Caco-2 (cell line): ENCODE results near the gene TMEM63C. TPM values are rescaled to one million over a fixed set of nuclear protein-coding genes. Genes with fewer than 3 reads are reported as not detected.

Experiments used
- BruUV-seq: library from RNA; stranded (reverse); fragments of 400-500 nt; replicated peaks from 2 replicates; lab custom pipeline; 2021; lab: Mats Ljungman, UMichigan
- CTCF ChIA-PET: fragments of 300-600 bp; sonication (Branson Sonifier 250); formaldehyde crosslinking; loops from one replicate; lab custom pipeline; 2022; ENCODE audit warnings: antibody characterized with exemption; lab: Charles Lee
- POLR2A ChIA-PET: fragments of 300-600 bp; sonication (Branson Sonifier 250); formaldehyde crosslinking; loops from one replicate; lab custom pipeline; 2022; ENCODE audit warnings: antibody characterized with exemption; lab: Charles Lee
- DNase-seq, 2 experiments: peaks; one replicate each; pipeline versions ENCODE4 v3.0.0 to v3.0.0-alpha.2; 2020 to 2022
- H3K27me3 ChIP-seq: replicated peaks from 2 replicates; pipeline ENCODE4 v1.6.0; 2011; ENCODE audit warnings: low read length; ENCODE audit not compliant: control insufficient read depth, insufficient read depth
- H3K36me3 ChIP-seq: 2 replicates; pipeline ENCODE4 v1.5.1; 2011; ENCODE audit warnings: low read length; ENCODE audit not compliant: control insufficient read depth, insufficient read depth
- H3K4me1 ChIP-seq: fragments of 250-450 bp; sonication (Bioruptor Pico); 2 replicates; pipeline ENCODE4 v1.5.1; 2020; ENCODE audit warnings: mild to moderate bottlenecking
- H3K4me3 ChIP-seq: 2 replicates; pipeline ENCODE4 v1.5.1; 2011; ENCODE audit warnings: low read depth, mild to moderate bottlenecking, control low read depth, low read length
- H3K9me3 ChIP-seq: fragments of 250-450 bp; sonication (Bioruptor Pico); 2 replicates; pipeline ENCODE4 v1.5.1; 2020; ENCODE audit warnings: mild to moderate bottlenecking, moderate library complexity
- H3K27ac Mint-ChIP-seq: one replicate; pipeline ENCODE4 v1.8.0; 2022; ENCODE audit warnings: mixed read lengths; ENCODE audit not compliant: unreplicated experiment
- H3K27me3 Mint-ChIP-seq: one replicate; pipeline ENCODE4 v1.8.0; 2022; ENCODE audit warnings: mixed read lengths; ENCODE audit not compliant: insufficient read depth, unreplicated experiment
- H3K36me3 Mint-ChIP-seq: one replicate; pipeline ENCODE4 v1.8.0; 2022; ENCODE audit warnings: mild to moderate bottlenecking, mixed read lengths; ENCODE audit not compliant: insufficient read depth, unreplicated experiment
- H3K4me1 Mint-ChIP-seq: one replicate; pipeline ENCODE4 v1.8.0; 2022; ENCODE audit warnings: low read depth, mixed read lengths; ENCODE audit not compliant: unreplicated experiment
- H3K4me3 Mint-ChIP-seq: one replicate; pipeline ENCODE4 v1.8.0; 2022; ENCODE audit warnings: mild to moderate bottlenecking, moderate library complexity, mixed read lengths; ENCODE audit not compliant: unreplicated experiment
- H3K9me3 Mint-ChIP-seq: one replicate; pipeline ENCODE4 v1.8.0; 2022; ENCODE audit warnings: mixed read lengths; ENCODE audit not compliant: unreplicated experiment
- intact Hi-C: fragments of 100-400 bp; cut with micrococcal nuclease; formaldehyde crosslinking; loops from one replicate; pipeline ENCODE4 v1.10.0; 2022; ENCODE audit not compliant: unreplicated experiment
- total RNA-seq: library from RNA; stranded (reverse); gene quantifications from 2 replicates; pipeline ENCODE4 v1.2.3, GENCODE V29; 2022
- TF ChIP-seq, protein P1 (sequence below), 2 experiments: fragments of 200-600 bp in 1 of 2; IDR thresholded peaks; 1 replicate in 1 of 2; 2 replicates in 1 of 2; pipeline versions ENCODE4 v1.5.1 to v1.8.0; 2011 to 2022; ENCODE audit warnings: antibody characterized with exemption in 1 of 2, control low read depth in 1 of 2, inconsistent platforms in 1 of 2, low read depth in 1 of 2, low read length in 1 of 2, mild to moderate bottlenecking in 1 of 2, moderate library complexity in 1 of 2; ENCODE audit not compliant: insufficient read depth in 1 of 2, severe bottlenecking in 1 of 2, unreplicated experiment in 1 of 2

TMEM63C gene
- total RNA-seq, 1 experiment from 2014 or later = 1.3 TPM

DNA sequence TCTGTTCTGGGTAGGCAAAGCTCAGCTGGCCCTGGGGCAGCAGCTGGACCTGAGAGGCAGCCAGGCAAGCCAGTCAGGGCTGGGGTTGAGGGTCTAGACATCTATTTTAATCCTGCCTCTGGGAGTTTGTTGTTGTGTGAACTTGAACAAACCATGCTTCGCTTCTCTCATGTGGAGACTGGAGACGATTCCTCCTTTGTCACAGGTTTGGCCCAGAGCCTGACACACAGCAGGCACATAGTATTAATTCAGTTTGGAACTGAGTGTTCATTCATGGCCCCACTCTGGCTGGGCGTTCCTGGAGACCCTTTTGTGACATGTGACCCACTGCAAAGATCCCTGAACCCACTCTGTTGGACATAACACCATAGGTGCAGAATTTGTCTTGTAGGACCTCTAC is 50.1 kb downstream of the TMEM63C start:
- intact Hi-C loops = no loop called here
- no peak for DNase-seq
- no peaks in the 10 kb centered on the region for H3K4me1 Mint-ChIP-seq
- CTCF ChIA-PET = no interaction called here
- TF ChIP-seq, protein P1, sequence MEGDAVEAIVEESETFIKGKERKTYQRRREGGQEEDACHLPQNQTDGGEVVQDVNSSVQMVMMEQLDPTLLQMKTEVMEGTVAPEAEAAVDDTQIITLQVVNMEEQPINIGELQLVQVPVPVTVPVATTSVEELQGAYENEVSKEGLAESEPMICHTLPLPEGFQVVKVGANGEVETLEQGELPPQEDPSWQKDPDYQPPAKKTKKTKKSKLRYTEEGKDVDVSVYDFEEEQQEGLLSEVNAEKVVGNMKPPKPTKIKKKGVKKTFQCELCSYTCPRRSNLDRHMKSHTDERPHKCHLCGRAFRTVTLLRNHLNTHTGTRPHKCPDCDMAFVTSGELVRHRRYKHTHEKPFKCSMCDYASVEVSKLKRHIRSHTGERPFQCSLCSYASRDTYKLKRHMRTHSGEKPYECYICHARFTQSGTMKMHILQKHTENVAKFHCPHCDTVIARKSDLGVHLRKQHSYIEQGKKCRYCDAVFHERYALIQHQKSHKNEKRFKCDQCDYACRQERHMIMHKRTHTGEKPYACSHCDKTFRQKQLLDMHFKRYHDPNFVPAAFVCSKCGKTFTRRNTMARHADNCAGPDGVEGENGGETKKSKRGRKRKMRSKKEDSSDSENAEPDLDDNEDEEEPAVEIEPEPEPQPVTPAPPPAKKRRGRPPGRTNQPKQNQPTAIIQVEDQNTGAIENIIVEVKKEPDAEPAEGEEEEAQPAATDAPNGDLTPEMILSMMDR (IDR thresholded peaks at IDR 0.05; ENCODE audit: insufficient read depth in 1 of 2, low read depth in 1 of 2, low read length in 1 of 2, severe bottlenecking in 1 of 2, unreplicated experiment in 1 of 2) = no peak
- no peaks in the 10 kb centered on the region for H3K27me3 ChIP-seq
- H3K4me3 ChIP-seq = no peak overlapping the region
- no TSS peak for BruUV-seq
- no peaks in the 10 kb centered on the region for H3K27me3 Mint-ChIP-seq
- H3K27ac Mint-ChIP-seq = no peak overlapping the region
- H3K36me3 Mint-ChIP-seq = no peaks in the 10 kb centered on the region
- no peaks in the 10 kb centered on the region for H3K4me1 ChIP-seq
- no peaks in the 10 kb centered on the region for H3K9me3 Mint-ChIP-seq
- H3K4me3 Mint-ChIP-seq = no peak overlapping the region
- POLR2A ChIA-PET = no interaction called here
- H3K9me3 ChIP-seq = no peaks in the 10 kb centered on the region
- H3K36me3 ChIP-seq = no peaks in the 10 kb centered on the region

DNA sequence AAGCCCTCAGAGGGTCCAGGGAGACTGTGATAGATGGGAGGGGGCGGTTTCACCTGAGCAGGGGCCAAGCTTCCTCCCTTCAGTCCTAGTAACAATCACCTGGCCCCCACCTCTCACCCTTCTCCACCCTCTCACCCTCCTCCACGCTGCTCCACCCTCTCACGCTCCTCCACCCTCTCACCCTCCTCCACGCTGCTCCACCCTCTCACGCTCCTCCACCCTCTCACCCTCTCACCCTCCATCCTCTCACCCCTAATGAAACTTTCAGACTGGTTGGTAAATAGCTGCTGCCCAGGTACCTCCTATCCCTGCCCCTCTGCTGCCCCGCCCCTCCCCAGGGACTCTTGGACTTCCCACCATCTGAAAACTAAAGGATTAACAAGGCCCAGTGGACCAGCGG is 55.2 kb downstream of the TMEM63C start:
- Histone ChIP-seq H3K36me3 (no peaks in the 10 kb centered on the region), H3K9me3 (no peaks in the 10 kb centered on the region), H3K4me1 (no peaks in the 10 kb centered on the region), H3K4me3 (no peak overlapping the region), H3K27me3 (no peaks in the 10 kb centered on the region)
- ChIA-PET CTCF (no interaction called here), POLR2A (no interaction called here)
- intact Hi-C loops = no loop called here
- H3K9me3 Mint-ChIP-seq = no peaks in the 10 kb centered on the region
- TF ChIP-seq, protein P1 (IDR thresholded peaks at IDR 0.05; ENCODE audit: insufficient read depth in 1 of 2, low read depth in 1 of 2, low read length in 1 of 2, severe bottlenecking in 1 of 2, unreplicated experiment in 1 of 2) = no peak
- H3K27ac Mint-ChIP-seq = no peak overlapping the region
- H3K4me1 Mint-ChIP-seq = no peaks in the 10 kb centered on the region
- no peak overlapping the region for H3K4me3 Mint-ChIP-seq
- DNase-seq = no peak
- H3K27me3 Mint-ChIP-seq = no peaks in the 10 kb centered on the region
- H3K36me3 Mint-ChIP-seq = no peaks in the 10 kb centered on the region
- no TSS peak for BruUV-seq

DNA sequence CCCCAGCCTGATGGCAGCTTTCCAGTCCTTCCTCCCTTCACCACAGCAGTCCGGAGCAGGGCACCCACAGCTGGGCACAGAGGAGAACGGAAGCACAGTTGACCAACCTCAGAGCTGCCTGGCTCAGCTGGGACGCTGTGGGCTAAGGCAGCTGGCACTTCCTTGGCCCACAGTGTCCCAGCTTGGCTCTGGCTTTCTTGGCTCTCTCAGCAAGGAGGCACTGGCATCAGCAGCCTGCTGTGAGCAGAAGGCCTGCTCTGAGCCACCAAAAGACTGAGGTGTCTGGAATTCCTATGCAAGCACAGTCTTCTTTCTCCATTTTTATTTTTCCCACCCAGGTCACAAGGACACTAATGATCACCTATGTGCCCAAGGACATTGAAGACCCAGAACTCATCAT is 56.8 kb downstream of the TMEM63C start:
- ChIA-PET CTCF (no interaction called here), POLR2A (no interaction called here)
- no peaks in the 10 kb centered on the region for H3K36me3 ChIP-seq
- H3K27me3 ChIP-seq = no peaks in the 10 kb centered on the region
- no peaks in the 10 kb centered on the region for H3K9me3 ChIP-seq
- H3K27ac Mint-ChIP-seq = no peak overlapping the region
- H3K27me3 Mint-ChIP-seq = peaks cover 3% of the 10 kb centered on the region
- H3K4me1 Mint-ChIP-seq = no peaks in the 10 kb centered on the region
- no peak for DNase-seq
- intact Hi-C loops = no loop called here
- no peak overlapping the region for H3K4me3 ChIP-seq
- H3K4me3 Mint-ChIP-seq = no peak overlapping the region
- TF ChIP-seq, protein P1 (IDR thresholded peaks at IDR 0.05; ENCODE audit: insufficient read depth in 1 of 2, low read depth in 1 of 2, low read length in 1 of 2, severe bottlenecking in 1 of 2, unreplicated experiment in 1 of 2) = no peak
- no peaks in the 10 kb centered on the region for H3K4me1 ChIP-seq
- no peaks in the 10 kb centered on the region for H3K9me3 Mint-ChIP-seq
- no peaks in the 10 kb centered on the region for H3K36me3 Mint-ChIP-seq
- no TSS peak for BruUV-seq
